AG04449 (cell line): ENCODE results near the gene CPA4.

Experiments
- CTCF ChIA-PET: fragments of 350-600 bp; formaldehyde crosslinking; extraction: SDS; loops from one replicate; lab custom pipeline; 2021; ENCODE audit warnings: antibody characterized with exemption; lab: Yijun Ruan, JAX
- POLR2A ChIA-PET: fragments of 400-600, 350-600 bp; formaldehyde crosslinking; extraction: SDS; loops from one replicate; lab custom pipeline; 2020; ENCODE audit warnings: antibody characterized with exemption, inconsistent platforms; lab: Yijun Ruan, JAX
- DNase-seq: peaks from one replicate; pipeline ENCODE4 v3.0.0-alpha.2; 2010; ENCODE audit warnings: low read depth, low spot score
- H3K4me3 ChIP-seq: 2 replicates; pipeline ENCODE4 v1.5.1; 2011; ENCODE audit warnings: low read depth, mild to moderate bottlenecking, control low read depth, low read length
- TF ChIP-seq, protein P1 (sequence below): IDR thresholded peaks from one replicate; pipeline ENCODE4 v1.5.1; 2011; ENCODE audit warnings: mild to moderate bottlenecking, moderate library complexity, low read length, control low read depth, inconsistent platforms; ENCODE audit not compliant: insufficient read depth; ENCODE audit errors: missing control alignments

The CPA4 gene

GRCh38 chr7:130303551-130303950, 10.6 kb downstream of the CPA4 start:
- ChIA-PET POLR2A (no interaction called here), CTCF (interaction anchor here (0.8 kb wide), 1 partner anchor 232 kb away, joined by 3 read pairs; no protein-coding TSS in a partner anchor)
- no peak for DNase-seq
- TF ChIP-seq, protein P1, sequence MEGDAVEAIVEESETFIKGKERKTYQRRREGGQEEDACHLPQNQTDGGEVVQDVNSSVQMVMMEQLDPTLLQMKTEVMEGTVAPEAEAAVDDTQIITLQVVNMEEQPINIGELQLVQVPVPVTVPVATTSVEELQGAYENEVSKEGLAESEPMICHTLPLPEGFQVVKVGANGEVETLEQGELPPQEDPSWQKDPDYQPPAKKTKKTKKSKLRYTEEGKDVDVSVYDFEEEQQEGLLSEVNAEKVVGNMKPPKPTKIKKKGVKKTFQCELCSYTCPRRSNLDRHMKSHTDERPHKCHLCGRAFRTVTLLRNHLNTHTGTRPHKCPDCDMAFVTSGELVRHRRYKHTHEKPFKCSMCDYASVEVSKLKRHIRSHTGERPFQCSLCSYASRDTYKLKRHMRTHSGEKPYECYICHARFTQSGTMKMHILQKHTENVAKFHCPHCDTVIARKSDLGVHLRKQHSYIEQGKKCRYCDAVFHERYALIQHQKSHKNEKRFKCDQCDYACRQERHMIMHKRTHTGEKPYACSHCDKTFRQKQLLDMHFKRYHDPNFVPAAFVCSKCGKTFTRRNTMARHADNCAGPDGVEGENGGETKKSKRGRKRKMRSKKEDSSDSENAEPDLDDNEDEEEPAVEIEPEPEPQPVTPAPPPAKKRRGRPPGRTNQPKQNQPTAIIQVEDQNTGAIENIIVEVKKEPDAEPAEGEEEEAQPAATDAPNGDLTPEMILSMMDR, result no peak
- no peak overlapping the region for H3K4me3 ChIP-seq

- ChIA-PET POLR2A (no interaction called here), CTCF (interaction anchor here (0.8 kb wide), 1 partner anchor 232 kb away, joined by 3 read pairs; no protein-coding TSS in a partner anchor)
- DNase-seq, result no peak
- no peak overlapping the region for H3K4me3 ChIP-seq
- TF ChIP-seq, protein P1, result no peak
Observed at GRCh38 chr7:130303982-130304381, 11.0 kb downstream of the CPA4 start.

- ChIA-PET POLR2A (interaction anchor here (0.6 kb wide), 1 partner anchor 12 kb away, joined by 3 read pairs; the partner anchor contains the start of gene CPA4), CTCF (no interaction called here)
- no peak for DNase-seq
- no peak overlapping the region for H3K4me3 ChIP-seq
- TF ChIP-seq, protein P1, result no peak
Observed at GRCh38 chr7:130304878-130305277, 11.9 kb downstream of the CPA4 start.

DNA sequence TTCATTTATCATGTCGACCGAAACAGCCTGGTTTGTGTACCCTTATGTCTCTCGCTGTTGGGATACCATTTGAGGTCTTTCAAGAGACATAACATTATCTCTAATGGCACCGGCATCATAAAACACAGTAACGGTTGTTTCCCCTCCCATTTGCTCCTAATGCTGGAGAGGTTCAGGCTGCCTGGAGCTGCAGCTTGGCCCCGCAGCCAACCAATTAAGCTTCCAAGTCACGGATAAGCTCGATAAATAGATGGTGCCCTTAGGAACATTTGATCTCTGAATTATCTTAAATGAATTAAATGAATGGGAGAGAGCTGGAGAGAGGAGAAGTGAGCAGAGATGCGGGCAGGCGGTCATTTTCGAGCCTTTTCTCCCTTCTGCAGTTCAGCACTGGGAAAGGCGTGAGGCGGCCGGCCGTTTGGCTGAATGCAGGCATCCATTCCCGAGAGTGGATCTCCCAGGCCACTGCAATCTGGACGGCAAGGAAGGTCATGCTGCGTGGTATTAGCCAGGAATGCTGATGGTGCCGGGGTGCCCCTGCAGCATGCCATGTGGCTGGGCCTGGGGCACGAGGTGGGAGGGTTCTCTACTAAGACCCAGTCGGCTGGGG, 12.6 kb downstream of the CPA4 start:
- CTCF ChIA-PET, result no interaction called here
- POLR2A ChIA-PET, result interaction anchor here (0.6 kb wide), 1 partner anchor 13 kb away, joined by 3 read pairs; the partner anchor contains the start of gene CPA4
- DNase-seq, result no peak
- H3K4me3 ChIP-seq, result no peak overlapping the region
- TF ChIP-seq, protein P1, result no peak

DNA sequence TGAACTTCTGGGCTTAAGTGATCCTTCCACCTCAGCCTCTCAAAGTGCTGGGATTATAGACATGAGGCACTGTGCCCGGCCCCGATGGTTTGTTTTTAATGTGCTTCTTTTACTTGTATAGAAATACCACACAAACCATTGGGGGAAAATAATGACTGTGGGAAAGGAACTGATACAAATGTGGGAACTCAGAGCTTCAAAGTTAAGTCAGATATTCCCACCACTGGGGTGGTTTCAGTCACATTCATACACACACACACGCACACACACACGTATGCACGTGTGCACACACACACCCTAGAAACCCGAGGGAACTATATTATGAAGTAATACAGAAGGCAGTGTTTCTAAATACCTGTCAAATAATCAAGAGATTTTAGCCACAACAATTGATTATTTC, 17.0 kb downstream of the CPA4 start:
- TF ChIP-seq, protein P1, result no peak
- POLR2A ChIA-PET, result no interaction called here
- CTCF ChIA-PET, result interaction anchor here (0.6 to 1.5 kb wide), 3 partner anchors 12 to 27 kb away, joined by 3 to 5 read pairs (median 5); no protein-coding TSS in a partner anchor
- no peak for DNase-seq
- no peak overlapping the region for H3K4me3 ChIP-seq

GRCh38 chr7:130314305-130314704, 21.3 kb downstream of the CPA4 start:
- TF ChIP-seq, protein P1, result no peak
- ChIA-PET POLR2A (no interaction called here), CTCF (no interaction called here)
- no peak for DNase-seq
- no peak overlapping the region for H3K4me3 ChIP-seq
